Natural killer cell (primary cell): ENCODE results near the gene TMEM170A. TPM values are rescaled to one million over a fixed set of nuclear protein-coding genes. Genes with fewer than 3 reads are reported as not detected.

ENCODE experiments used
- ATAC-seq, 3 donors: fragments of 150-1000 bp in 2 of 3; fragments of 200-7000 bp in 1 of 3; cut with Tn5 transposase; 1 replicate in 1 of 3; 2 replicates in 2 of 3; pipeline ENCODE4 v1.10.0; 2021; ENCODE audit warnings: mild to moderate bottlenecking in 2 of 3, moderate library complexity in 2 of 3
- DNase-seq, 2 donors: peaks; one replicate each; pipeline versions ENCODE4 v3.0.0 to v3.0.0-alpha.2; 2013 to 2021; ENCODE audit warnings: mixed read lengths in 1 of 2
- H3K27ac ChIP-seq: one replicate; pipeline ENCODE4 v1.5.1; 2013; ENCODE audit warnings: mild to moderate bottlenecking, low read length
- H3K27me3 ChIP-seq: one replicate; pipeline ENCODE4 v1.6.1; 2013; ENCODE audit warnings: low read length; ENCODE audit not compliant: control insufficient read depth, insufficient read depth
- H3K36me3 ChIP-seq: one replicate; pipeline ENCODE4 v1.6.1; 2013; ENCODE audit warnings: low read length; ENCODE audit not compliant: control insufficient read depth, insufficient read depth
- H3K4me1 ChIP-seq: one replicate; pipeline ENCODE4 v1.6.1; 2013; ENCODE audit warnings: low read length; ENCODE audit not compliant: control insufficient read depth, insufficient read depth
- H3K4me3 ChIP-seq: one replicate; pipeline ENCODE4 v1.5.1; 2013; ENCODE audit warnings: low read length
- H3K9me3 ChIP-seq: one replicate; pipeline ENCODE4 v1.6.1; 2013; ENCODE audit warnings: low read length; ENCODE audit not compliant: control insufficient read depth, insufficient read depth
- H3K27ac Mint-ChIP-seq, 2 donors: one replicate each; pipeline ENCODE4 v1.8.0; 2022; ENCODE audit warnings: mild to moderate bottlenecking in 2 of 2, mixed read lengths in 2 of 2, moderate library complexity in 1 of 2
- H3K27me3 Mint-ChIP-seq, 2 donors: one replicate each; pipeline ENCODE4 v1.8.0; 2022; ENCODE audit warnings: low read depth in 2 of 2, mixed read lengths in 2 of 2
- H3K36me3 Mint-ChIP-seq: one replicate; pipeline ENCODE4 v1.8.0; 2022; ENCODE audit warnings: mixed read lengths
- H3K4me1 Mint-ChIP-seq, 2 donors: one replicate each; pipeline ENCODE4 v1.8.0; 2022; ENCODE audit warnings: mixed read lengths in 2 of 2
- H3K4me3 Mint-ChIP-seq: one replicate; pipeline ENCODE4 v1.8.0; 2022; ENCODE audit warnings: mild to moderate bottlenecking, moderate library complexity, mixed read lengths
- H3K9me3 Mint-ChIP-seq, 2 donors: one replicate each; pipeline ENCODE4 v1.8.0; 2022; ENCODE audit warnings: mixed read lengths in 2 of 2
- CTCF ChIP-seq: fragments of 200-600 bp; IDR thresholded peaks from one replicate; pipeline ENCODE4 v1.8.0; 2022; ENCODE audit warnings: antibody characterized with exemption
- WGBS: methylation state at CpG from one replicate; pipeline ENCODE4 v1.1.7; 2013; ENCODE audit warnings: missing lambda C conversion rate; ENCODE audit not compliant: insufficient coverage; 5-methylcytosine and 5-hydroxymethylcytosine counted together
- intact Hi-C: fragments of 100-400 bp; cut with micrococcal nuclease; formaldehyde crosslinking; loops from one replicate; pipeline ENCODE4 v1.14.2; 2022
- total RNA-seq, 4 donors: library from RNA; stranded (reverse); fragments of 120-200 nt in 1 of 4; gene quantifications; one replicate each; pipeline versions ENCODE4 v1.2.3 to v1.2.4, GENCODE V29; 2013 to 2022

Gene TMEM170A
- total RNA-seq, 3 donors from 2014 or later (not counting 1 experiment from before 2014, with no cell fraction given), result 51.5 to 61.0 (median 53.9) TPM

DNA sequence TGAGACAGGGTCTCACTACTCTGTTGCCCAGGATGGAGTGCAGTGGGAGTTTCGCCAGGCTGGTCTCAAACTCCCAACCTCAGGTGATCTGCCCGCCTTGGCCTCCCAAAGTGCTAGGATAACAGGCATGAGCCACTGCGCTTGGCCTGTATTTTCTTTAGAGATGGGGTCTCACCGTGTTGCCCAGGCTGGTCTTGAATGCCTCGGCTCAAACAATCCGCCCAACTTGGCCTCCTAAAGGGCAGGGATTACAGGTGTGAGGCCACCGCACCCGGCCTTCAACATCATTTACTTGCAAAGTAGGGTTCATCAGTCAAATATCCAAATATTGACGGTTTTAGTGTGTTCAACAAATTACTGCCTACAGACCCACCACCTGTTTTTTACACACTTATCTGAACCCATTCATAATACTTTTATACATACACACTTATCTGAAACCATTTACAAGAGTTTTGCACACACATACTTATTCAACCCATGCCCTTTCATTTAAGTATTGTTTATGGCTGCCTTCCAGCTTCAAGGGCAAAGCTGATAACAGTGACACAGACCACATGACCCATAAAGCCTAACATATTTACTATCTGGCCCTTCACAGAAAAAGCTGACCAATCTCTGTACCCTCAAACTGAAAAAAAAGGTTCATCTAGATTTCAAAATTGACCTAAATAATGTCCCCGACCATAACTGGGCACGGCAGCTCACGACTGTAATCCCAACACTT is 11.9 kb downstream of the TMEM170A start:
- intact Hi-C loops, result no loop called here
- Histone ChIP-seq H3K4me1 (no peaks in the 10 kb centered on the region), H3K36me3 (peaks cover 20% of the 10 kb centered on the region), H3K27ac (no peak overlapping the region), H3K4me3 (no peak overlapping the region), H3K27me3 (no peaks in the 10 kb centered on the region), H3K9me3 (no peaks in the 10 kb centered on the region)
- Mint-ChIP-seq H3K9me3 (no peaks in the 10 kb centered on the region), H3K4me3 (no peak overlapping the region), H3K27me3 (no peaks in the 10 kb centered on the region), H3K36me3 (no peaks in the 10 kb centered on the region), H3K27ac (peak overlapping the region in 1 of 2 donors; percentile 31), H3K4me1 (peaks cover 32 to 40% of the 10 kb centered on the region in 2 donors)
- WGBS, result 96% methylated on average over 12 of the region's 12 CpGs
- DNase-seq (no peak), ATAC-seq (no peak)
- TF ChIP-seq CTCF, result no peak

DNA sequence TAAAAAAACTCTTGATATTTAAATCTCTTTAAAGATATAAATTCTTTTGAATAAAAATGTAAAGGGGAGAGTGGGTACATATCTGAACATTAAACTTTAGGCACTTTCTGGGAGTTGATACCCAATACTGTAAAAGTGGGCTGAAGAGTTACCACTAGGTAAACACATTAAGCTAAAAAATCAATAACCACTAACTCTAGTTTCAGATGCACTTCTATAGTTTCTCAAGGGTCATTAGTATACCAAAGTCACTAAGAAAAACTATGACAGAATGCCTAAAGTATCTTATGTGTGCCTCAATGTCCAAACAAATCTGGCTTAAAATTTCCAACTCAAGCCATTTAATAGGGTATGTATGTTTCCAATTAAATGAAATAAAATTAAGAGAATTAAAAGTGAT is 18.1 kb downstream of the TMEM170A start:
- H3K36me3 ChIP-seq, result peaks cover 30% of the 10 kb centered on the region
- no peaks in the 10 kb centered on the region for H3K4me1 Mint-ChIP-seq
- no peak overlapping the region for H3K27ac ChIP-seq
- no peak for TF ChIP-seq CTCF
- no peaks in the 10 kb centered on the region for H3K27me3 Mint-ChIP-seq
- H3K4me1 ChIP-seq, result no peaks in the 10 kb centered on the region
- H3K27me3 ChIP-seq, result no peaks in the 10 kb centered on the region
- no peaks in the 10 kb centered on the region for H3K36me3 Mint-ChIP-seq
- H3K4me3 ChIP-seq, result no peak overlapping the region
- H3K9me3 Mint-ChIP-seq, result no peaks in the 10 kb centered on the region
- H3K9me3 ChIP-seq, result no peaks in the 10 kb centered on the region
- intact Hi-C loops, result no loop called here
- H3K27ac Mint-ChIP-seq, result no peak overlapping the region
- no peak overlapping the region for H3K4me3 Mint-ChIP-seq
- DNase-seq, result no peak
- ATAC-seq, result no peak

DNA sequence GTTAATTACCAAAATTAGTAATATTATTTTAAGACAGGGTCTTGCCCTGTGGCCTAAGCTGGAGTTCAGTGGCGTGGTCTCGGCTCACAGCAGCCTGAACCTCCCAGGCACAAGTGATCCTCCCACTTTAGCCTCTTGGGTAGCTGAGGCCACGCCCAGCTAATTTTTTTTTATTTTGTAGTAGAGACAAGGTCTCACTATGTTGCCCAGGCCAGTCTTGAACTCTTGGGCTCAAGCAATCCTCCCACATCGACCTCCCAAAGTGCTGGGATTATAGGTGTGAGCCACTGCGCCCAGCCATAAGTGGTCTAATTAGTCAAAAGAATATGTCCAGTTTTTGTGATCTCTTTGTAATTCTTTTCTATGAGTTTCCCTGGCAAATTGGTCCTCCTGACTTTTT is 19.2 kb downstream of the TMEM170A start:
- Histone ChIP-seq H3K27ac (no peak overlapping the region), H3K4me1 (no peaks in the 10 kb centered on the region), H3K9me3 (no peaks in the 10 kb centered on the region), H3K36me3 (peaks cover 24% of the 10 kb centered on the region), H3K27me3 (no peaks in the 10 kb centered on the region), H3K4me3 (no peak overlapping the region)
- no peaks in the 10 kb centered on the region for H3K36me3 Mint-ChIP-seq
- no peaks in the 10 kb centered on the region for H3K4me1 Mint-ChIP-seq
- TF ChIP-seq CTCF, result no peak
- WGBS, result 97% methylated on average over 5 of the region's 5 CpGs
- intact Hi-C loops, result no loop called here
- H3K27ac Mint-ChIP-seq, result no peak overlapping the region
- DNase-seq (no peak), ATAC-seq (no peak)
- no peaks in the 10 kb centered on the region for H3K9me3 Mint-ChIP-seq
- no peak overlapping the region for H3K4me3 Mint-ChIP-seq
- H3K27me3 Mint-ChIP-seq, result no peaks in the 10 kb centered on the region

DNA sequence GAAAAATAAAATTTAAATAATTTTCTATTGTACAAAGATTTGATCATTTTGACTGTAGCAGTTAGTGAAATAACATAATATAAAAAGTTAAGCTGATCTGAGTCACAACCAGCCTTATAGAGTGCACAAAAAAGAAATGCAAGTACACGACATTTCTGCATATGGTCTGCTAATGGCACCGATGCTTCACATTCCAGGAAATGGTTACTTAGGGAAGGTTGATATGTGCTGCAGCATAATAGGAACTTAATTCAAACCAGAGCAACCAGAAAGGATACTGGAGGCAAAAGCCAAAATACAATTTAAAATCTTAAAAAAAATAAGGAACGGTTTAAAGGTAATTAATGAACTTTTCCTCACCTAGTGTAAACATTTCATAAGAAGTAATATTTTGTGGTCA is 21.2 kb downstream of the TMEM170A start:
- H3K27ac Mint-ChIP-seq, result no peak overlapping the region
- ATAC-seq, result no peak
- H3K36me3 ChIP-seq, result peaks cover 15% of the 10 kb centered on the region
- H3K4me3 Mint-ChIP-seq, result no peak overlapping the region
- no peaks in the 10 kb centered on the region for H3K4me1 Mint-ChIP-seq
- no peak overlapping the region for H3K27ac ChIP-seq
- H3K27me3 ChIP-seq, result no peaks in the 10 kb centered on the region
- no peaks in the 10 kb centered on the region for H3K36me3 Mint-ChIP-seq
- no peaks in the 10 kb centered on the region for H3K27me3 Mint-ChIP-seq
- intact Hi-C loops, result no loop called here
- H3K4me1 ChIP-seq, result no peaks in the 10 kb centered on the region
- H3K4me3 ChIP-seq, result no peak overlapping the region
- H3K9me3 Mint-ChIP-seq, result no peaks in the 10 kb centered on the region
- H3K9me3 ChIP-seq, result no peaks in the 10 kb centered on the region
- no peak for DNase-seq
- 86% methylated on average over 2 of the region's 3 CpGs for whole genome bisulfite sequencing
- no peak for TF ChIP-seq CTCF
